Measurements from ENCODE around the gene GADD45GIP1. TPM values are rescaled to one million over a fixed set of nuclear protein-coding genes. Genes with fewer than 3 reads are reported as not detected.

The GADD45GIP1 gene
- total and polyA plus RNA-seq, 8 donors, result 6.0 to 37.4 (median 10.1) TPM

- Histone ChIP-seq H3K4me1 (peaks cover 17 to 23% (median 18%) of the 10 kb centered on the region in 3 donors), H3K27me3 (no peaks in the 10 kb centered on the region), H3K9me3 (no peaks in the 10 kb centered on the region), H3K4me3 (peak overlapping the region in 2 of 4 donors; percentile 76 to 80), H3K27ac (peak overlapping the region in 1 of 4 donors; percentile 5), H3K36me3 (peaks cover 10 to 47% (median 26%) of the 10 kb centered on the region in 3 donors)
- 27 to 35% methylated on average over 2 of the region's 2 CpGs for WGBS, 2 donors
- no peak for TF ChIP-seq CTCF (IDR thresholded peaks at IDR 0.05)
- intact Hi-C loops (cut with DNase I), result no loop called here
- no peak for FAIRE-seq
- no peak for DNase-seq
- no peak for ATAC-seq
These were observed 16.1 kb downstream of the GADD45GIP1 start for GRCh38 chr19:12940897-12941296.

- peaks cover 10 to 47% (median 26%) of the 10 kb centered on the region in 3 donors for H3K36me3 ChIP-seq
- H3K27me3 ChIP-seq, result no peaks in the 10 kb centered on the region
- DNase-seq, result no peak
- 31 to 32% methylated on average over 10 of the region's 10 CpGs for WGBS, 2 donors
- intact Hi-C loops (cut with DNase I), result no loop called here
- H3K9me3 ChIP-seq, result no peaks in the 10 kb centered on the region
- peak overlapping the region; percentile 76 to 99 (median 84) for H3K4me3 ChIP-seq
- H3K4me1 ChIP-seq, result peaks cover 17 to 23% (median 18%) of the 10 kb centered on the region in 3 donors
- FAIRE-seq, result no peak
- TF ChIP-seq CTCF (IDR thresholded peaks at IDR 0.05), result no peak
- no peak for ATAC-seq
- peak overlapping the region in 2 of 4 donors; percentile 1 to 5 for H3K27ac ChIP-seq
These were observed 17.0 kb downstream of the GADD45GIP1 start for GRCh38 chr19:12939975-12940423.

GRCh38 chr19:12938779-12939601 lies 18.0 kb downstream of the GADD45GIP1 start:
- Histone ChIP-seq H3K4me3 (peak overlapping the region; percentile 76 to 99 (median 84)), H3K36me3 (peaks cover 10 to 40% (median 24%) of the 10 kb centered on the region in 3 donors), H3K27ac (peak overlapping the region; percentile 69 to 87 (median 78)), H3K9me3 (no peaks in the 10 kb centered on the region), H3K27me3 (no peaks in the 10 kb centered on the region), H3K4me1 (peaks cover 17 to 20% (median 18%) of the 10 kb centered on the region in 3 donors)
- WGBS, 2 donors, result 0 to 1% methylated on average over 54 of the region's 54 CpGs
- DNase-seq (no peak), FAIRE-seq (no peak), ATAC-seq (peak; percentile 17 to 41 (median 28))
- intact Hi-C loops (cut with DNase I), result no loop called here
- no peak for TF ChIP-seq CTCF (IDR thresholded peaks at IDR 0.05)

GRCh38 chr19:12937927-12938778 lies 18.9 kb downstream of the GADD45GIP1 start, which contains the start of gene CALR:
CALR (plus strand) TSS chr19:12938609; CDS start chr19:12938680, 71 bp downstream.
- intact Hi-C loops (cut with DNase I), result no loop called here

More at GRCh38 chr19:12937927-12938778, 18.9 kb downstream of the GADD45GIP1 start, which contains the start of gene CALR:
- ATAC-seq (peak; percentile 83 to 92 (median 88)), DNase-seq (peak; percentile 97 to 100 (median 100)), FAIRE-seq (peak; percentile 89)
- peak within 1 kb of the TSS; percentile 69 to 87 (median 78) for H3K27ac ChIP-seq
- TF ChIP-seq CTCF (IDR thresholded peaks at IDR 0.05), result no peak
- H3K4me1 ChIP-seq, result peaks cover 17 to 20% (median 18%) of the 10 kb centered on the region in 3 donors
- no peaks in the 10 kb centered on the region for H3K9me3 ChIP-seq
- H3K36me3 ChIP-seq, result peaks cover 6 to 32% (median 17%) of the 10 kb centered on the region in 3 donors
- no peaks in the 10 kb centered on the region for H3K27me3 ChIP-seq
- peak within 1 kb of the TSS; percentile 76 to 99 (median 84) for H3K4me3 ChIP-seq
- WGBS, 2 donors, result 0% methylated on average over 55 to 63 of the region's 63 CpGs

All from pancreas (tissue), 10 donors.